Epidermal melanocyte (primary cell): ENCODE results near the gene ATXN7.
A peak's percentile ranks its signal among the peaks of the same experiment; 100 is the strongest.

Experiments
- DNase-seq: peaks from one replicate; pipeline ENCODE4 v3.0.0; 2011; ENCODE audit warnings: low spot score; ENCODE audit not compliant: insufficient read length

The ATXN7 gene

DNA sequence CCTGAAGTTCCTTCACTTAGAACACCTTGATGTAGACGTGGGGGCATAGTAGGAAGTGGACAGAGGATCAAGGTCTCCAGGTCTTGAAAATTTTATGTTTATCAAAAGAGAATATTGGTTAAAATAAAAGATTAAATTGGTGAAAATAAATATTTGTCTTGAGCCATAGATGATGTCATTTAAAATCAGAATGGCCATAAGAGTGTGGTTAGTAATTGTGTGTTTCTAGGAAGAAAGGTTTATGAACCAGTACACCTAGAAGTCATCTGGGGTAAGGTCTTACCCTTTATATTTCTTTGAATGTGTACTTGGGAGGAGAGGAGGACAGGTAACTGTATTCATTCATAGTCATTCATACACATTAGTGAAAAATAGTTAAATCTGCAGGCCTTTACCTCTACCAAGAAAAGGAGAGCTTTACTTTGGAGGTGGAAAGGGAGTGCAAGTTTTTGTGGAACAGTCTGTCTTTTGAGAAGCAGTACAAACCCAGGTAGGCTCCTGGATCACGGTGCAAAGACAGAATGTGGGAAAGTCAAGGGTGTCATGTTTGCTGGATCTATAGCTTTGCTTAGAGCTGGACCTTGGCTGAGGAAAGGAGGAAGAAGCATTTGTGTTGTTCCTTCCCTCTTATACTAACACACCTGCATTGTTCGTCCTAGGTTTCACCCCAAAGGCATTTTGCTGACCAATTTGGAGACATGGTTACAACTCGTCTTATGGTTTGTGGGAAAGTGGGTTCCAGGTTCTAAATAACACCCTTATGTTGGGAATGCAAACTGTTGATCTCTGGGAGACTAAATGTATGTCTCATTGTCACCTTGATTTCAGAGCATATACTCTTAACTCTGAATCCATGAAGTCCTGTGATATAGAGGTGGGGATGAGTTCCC, 42.3 kb downstream of the ATXN7 start:
- DNase-seq: no peak

DNA sequence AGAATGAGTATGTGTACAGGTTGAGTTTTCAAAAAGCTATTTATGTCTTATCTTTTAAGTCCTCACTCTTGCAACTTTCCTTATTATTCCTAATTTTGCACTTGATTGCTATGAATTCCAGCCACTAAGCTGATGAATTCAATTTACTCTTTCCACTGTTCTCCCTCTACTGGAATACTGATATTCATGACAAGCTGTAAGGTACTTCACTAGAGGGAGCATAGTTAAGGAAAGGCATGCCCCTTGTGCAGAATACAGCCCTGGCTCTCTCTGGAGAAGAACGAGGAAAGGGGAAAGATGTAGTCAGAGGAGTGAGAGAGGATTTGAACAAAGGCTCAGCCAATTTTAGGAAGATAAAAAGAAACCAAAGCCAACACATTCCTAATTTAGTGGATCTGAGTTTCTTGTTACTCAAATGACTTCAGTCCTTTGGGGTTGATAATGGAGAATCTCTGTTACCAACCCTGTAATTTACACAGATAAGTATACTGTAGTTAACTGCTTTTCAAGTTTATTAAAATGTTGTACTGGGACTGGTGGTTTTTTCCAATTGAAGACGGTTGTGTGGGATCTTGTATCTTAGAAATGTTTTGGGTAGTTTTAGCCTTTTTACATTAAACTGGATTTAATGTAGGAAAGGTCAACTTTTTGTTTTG, 44.5 kb downstream of the ATXN7 start:
- no peak for DNase-seq

GRCh38 chr3:63908776-63909175, 45.1 kb downstream of the ATXN7 start:
- DNase-seq: no peak

DNA sequence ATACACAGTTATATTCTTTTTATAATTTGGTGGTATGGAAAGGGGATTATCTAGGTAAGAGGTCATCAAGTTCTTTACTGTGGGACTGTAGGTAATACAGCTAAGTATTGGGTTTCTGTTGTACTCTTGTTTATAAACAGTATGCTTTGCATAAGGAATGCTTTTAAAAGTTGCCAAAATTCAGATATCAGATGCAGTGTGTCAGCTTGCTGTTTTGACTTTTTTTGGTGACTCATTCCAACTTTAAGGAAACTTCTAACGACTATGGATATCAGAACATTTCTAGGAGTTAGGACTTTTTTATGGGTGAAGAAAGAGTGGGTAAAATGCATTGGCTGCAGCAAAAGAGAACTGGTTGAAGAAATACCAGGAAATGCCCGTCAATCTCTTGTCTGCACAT, 45.8 kb downstream of the ATXN7 start:
- no peak for DNase-seq

DNA sequence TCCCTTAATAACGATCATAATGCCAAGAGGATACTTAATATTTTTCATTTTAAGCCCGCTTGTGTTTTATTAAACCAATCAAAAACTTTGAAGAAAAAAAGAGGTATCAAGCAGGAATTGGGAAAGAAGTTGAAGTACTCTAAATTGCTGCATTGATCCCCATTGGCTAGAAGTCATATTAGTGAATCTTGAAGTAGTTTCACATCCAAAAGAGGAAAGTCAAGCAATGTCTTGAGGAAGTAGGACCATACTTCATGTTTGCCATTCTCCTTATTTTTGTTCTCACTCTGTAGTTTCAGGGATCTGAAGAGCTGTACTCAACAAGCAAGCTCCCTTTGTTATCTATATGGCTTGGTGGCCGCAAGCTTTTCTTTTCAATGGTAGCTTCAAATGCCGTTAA, 46.3 kb downstream of the ATXN7 start:
- no peak for DNase-seq

DNA sequence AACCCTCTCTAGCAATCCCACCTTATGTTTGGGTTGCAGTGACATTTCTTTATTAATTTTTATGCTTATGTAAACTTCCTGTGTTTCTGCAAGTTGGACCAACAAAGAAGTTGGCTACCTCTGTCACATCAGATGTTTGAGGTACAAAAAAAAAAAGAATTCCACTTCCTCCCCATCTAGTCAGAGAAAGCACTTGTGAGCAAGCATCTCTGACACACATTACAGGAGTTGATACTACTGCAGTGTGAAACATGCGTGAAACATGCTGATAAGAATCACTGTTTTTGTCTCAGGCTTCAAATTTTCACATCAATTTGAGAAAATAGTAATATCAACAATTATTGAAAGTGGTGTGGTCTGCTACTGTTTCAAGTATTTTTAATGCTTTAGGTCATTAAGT, 47.2 kb downstream of the ATXN7 start:
- no peak for DNase-seq

DNA sequence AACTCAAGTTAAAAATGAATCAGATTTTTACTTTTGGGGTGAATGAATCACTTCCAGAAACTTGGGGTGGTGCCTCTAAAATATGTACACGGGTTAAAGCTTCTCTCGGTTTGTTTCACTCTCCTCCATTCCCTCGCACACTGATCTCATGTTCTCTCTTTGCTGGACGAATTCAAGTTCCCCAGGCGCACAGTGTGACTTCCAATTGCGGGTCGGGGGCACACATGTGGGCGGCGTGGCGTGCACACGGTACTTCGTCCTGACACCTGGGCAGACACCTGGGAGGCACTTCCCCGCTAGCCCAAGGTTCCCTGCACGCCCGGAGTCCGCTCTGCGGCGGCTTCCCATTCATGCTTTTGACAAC, 47.8 kb downstream of the ATXN7 start:
- no peak for DNase-seq

DNA sequence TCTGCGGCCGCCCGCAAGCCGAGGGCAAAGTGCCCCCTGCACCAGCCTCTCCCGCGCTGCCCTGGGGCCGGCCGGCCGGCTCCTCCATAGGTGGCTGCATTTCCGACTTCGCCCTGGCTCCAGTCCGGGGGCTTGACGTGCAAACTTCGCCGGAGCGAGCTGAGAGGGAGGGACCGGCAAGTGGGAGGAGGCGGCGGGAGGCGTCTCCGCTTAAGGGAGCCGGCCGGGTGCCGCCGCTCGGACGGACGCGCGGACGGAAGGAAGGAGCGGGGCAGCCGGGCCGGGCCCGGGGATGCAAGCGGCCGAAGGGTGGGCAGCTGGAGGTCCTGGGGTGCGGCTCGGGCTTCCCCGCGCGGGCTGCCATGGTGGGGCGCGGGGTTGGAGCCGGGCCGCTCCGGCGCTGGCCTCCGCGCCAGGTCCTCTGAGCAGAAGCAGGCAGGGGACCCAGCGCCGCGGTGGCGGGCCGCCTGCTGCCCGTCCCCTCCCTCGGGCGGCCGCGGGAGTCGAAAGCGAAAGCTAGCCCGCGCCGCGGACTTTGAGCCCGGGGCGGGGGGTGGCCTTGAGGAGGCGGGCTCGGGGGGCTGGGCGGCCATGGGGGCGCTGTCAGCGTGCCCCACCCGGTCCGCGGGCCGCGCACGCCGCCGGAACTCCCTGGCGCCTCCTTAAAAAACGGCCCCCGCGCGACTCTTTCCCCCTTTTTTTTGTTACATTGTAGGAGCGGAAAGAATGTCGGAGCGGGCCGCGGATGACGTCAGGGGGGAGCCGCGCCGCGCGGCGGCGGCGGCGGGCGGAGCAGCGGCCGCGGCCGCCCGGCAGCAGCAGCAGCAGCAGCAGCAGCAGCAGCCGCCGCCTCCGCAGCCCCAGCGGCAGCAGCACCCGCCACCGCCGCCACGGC, 48.5 kb downstream of the ATXN7 start, which contains the start of gene SCAANT1:
SCAANT1 (minus strand) TSS at position 511 of the 895 bp plus-strand sequence.
- DNase-seq: peak; percentile 91

DNA sequence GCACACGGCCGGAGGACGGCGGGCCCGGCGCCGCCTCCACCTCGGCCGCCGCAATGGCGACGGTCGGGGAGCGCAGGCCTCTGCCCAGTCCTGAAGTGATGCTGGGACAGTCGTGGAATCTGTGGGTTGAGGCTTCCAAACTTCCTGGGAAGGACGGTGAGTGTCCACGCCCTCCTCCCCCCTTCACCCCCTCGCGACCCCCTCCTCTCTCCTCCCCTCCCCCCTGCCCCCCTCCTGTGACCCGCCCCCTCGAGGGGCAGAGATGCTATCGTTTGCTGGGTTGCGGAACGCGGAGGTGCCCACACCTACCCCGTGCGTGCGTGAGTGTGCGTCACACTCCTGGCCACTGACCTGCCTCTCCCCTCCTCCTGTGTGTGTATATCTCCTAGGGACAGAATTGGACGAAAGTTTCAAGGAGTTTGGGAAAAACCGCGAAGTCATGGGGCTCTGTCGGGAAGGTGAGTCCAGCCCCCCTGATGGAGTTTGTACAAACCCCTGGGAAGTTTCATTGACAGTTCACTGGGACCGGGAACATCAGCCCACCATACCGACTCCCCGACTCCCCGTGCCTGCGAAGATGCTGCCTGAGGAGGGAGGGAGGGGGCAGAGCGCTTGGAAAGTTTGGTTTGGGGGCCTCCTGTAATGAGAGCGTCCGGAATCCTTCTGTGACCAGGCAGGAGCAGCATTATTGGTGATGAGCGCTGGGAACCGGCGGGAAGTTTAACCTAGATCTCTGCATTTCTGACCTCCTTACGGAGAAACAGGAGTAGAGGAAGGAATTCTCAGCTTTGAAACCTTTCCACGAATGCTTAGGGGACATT, 49.3 kb downstream of the ATXN7 start:
- no peak for DNase-seq

- DNase-seq: no peak
Measured at GRCh38 chr3:63914312-63914711, 50.6 kb downstream of the ATXN7 start.

DNA sequence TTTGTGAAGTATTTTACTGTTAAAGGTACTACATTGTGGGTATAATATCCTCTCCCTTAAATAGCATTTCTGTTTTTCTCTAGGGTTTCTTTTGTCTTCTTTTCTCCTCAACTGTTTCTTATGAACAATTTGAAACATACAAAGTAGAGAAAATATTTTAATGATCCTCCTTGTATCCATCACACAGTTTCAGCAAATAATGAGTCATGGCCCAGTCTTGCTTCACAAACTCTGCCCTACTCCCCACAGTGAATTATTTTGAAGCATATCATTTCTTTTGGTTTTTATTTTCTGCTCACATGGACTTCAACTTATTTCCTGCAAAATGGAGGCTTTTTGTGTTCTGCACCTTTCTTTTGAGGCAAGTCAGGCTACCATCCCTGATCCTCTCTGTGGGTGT, 54.7 kb downstream of the ATXN7 start:
- DNase-seq: no peak

GRCh38 chr3:63920001-63920400, 56.3 kb downstream of the ATXN7 start:
- DNase-seq: no peak

DNA sequence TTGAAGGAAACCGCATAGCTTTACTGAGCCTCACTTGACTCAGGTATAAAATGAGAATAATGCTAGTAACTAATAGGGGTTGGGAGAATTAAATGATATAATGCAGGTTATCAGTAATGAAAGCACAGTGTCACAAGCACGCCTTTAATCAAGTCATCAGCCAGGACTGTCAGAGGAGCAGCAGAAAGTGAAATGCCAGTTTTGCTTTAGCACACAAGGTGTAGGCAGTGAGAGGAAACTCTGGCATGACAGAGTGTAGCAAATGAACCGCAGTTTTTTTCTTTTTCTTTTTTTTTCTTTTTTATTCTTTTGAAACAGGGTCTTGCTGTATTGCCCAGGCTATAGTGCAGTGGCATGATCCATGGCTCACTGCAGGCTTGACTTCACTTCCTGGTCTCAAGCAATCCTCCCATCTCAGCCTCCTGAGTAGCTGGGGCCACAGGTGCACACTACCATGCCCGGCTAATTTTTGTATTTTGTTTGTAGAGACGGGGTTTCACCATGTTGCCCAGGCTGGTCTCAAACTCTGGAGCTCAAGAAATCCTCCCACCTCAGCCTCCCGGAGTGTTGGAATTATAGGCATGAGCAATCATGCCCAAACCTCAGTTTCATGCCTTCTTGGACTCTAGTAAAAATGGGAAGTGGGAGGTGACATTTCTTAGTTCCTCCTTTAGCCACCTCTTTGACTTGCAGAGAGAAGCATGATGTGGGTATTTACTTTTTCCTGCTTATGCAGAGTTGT, 58.2 kb downstream of the ATXN7 start:
- DNase-seq: no peak

DNA sequence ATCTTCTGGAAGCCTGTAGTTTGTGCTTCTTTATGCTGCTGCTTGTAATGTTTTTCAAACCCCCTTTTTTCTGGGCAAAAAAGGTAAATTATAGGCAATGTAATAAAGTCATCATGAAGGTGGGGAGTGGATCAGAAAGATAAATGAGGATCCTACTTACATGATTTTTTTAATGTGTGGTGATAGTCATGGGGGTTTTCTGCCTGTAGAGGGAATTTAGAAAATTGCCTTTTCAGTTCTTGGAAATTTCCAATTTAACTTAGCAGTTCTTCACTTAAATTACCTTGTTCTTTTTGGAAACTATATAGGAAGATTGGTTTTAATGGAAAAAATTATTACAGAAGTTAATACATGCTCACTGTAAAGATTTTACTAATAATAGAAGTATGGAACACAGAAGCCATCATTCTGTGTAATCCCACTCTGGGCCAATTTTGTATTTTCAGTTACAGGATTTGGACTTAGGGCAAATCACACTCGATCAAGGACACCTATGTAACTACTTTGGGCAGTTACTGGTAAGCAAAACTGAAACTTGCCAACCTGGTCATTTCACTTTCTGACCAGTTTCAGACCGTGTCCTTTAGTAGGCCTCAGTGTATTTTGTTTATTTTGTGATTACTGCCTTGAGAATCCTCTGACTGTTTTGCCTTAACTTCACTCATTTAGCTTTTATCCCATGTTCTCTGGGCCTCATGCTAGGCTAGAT, 59.0 kb downstream of the ATXN7 start:
- no peak for DNase-seq

GRCh38 chr3:63926309-63926708, 62.6 kb downstream of the ATXN7 start:
- DNase-seq: no peak

- no peak for DNase-seq
Measured at GRCh38 chr3:63927422-63928280, 64.0 kb downstream of the ATXN7 start.

DNA sequence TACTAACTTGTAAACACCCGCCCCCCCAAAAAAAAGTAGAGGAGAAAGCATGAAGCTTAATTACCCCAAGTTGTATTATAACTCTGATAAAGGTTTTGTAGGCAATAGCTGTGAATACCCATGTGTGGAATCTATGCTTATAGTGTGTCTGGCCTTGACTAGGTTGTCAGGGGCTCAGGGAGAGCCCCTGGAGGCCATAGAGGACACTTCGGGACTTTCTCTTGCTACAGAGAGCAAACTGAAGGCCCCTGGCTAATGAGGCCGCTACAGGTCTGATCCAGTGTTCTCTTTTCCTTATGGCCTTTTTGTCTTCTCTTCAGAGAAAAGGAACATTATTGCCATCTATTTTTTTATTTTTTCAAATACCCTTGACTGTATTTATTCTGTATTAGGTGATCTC, 67.6 kb downstream of the ATXN7 start:
- DNase-seq: no peak

- no peak for DNase-seq
Measured at GRCh38 chr3:63932509-63933212, 69.0 kb downstream of the ATXN7 start.
